ENCODE data around the gene TMEM132E.

- TF ChIP-seq GATA3 (IDR thresholded peaks at IDR 0.05; ENCODE audit: low read depth, low read length) (no peak), GATA2 (IDR thresholded peaks at IDR 0.05; ENCODE audit: low read depth, low read length) (no peak)
Observed at GRCh38 chr17:34578656-34579016, 746 bp upstream of the TMEM132E start.

Measured in SH-SY5Y (cell line).